Pancreas (tissue), 10 donors: ENCODE measurements around the gene ZCCHC17. TPM values are rescaled to one million over a fixed set of nuclear protein-coding genes. Genes with fewer than 3 reads are reported as not detected.

Experiments
- ATAC-seq, 4 donors: fragments of 200-7000 bp; cut with Tn5 transposase; one replicate each; pipeline versions ENCODE4 v1.8.0 to v1.9.1; 2020; ENCODE audit warnings: mild to moderate bottlenecking in 4 of 4, moderate library complexity in 4 of 4
- DNase-seq, 6 donors: peaks; one replicate each; pipeline ENCODE4 v3.0.0-alpha.2; 2020
- FAIRE-seq: peaks from 2 replicates; lab custom pipeline; 2012; peaks lifted over from hg19 to GRCh38; lab: Jason Lieb, UNC
- H3K27ac ChIP-seq, 4 donors: fragments of 200-600 bp; sonication (generic); 1 replicate in 3 of 4; 2 replicates in 1 of 4; pipeline versions ENCODE4 v1.5.0 to v1.8.0; 2020
- H3K27me3 ChIP-seq, 4 donors: fragments of 200-600 bp; one replicate each; pipeline ENCODE4 v1.8.0; 2021
- H3K36me3 ChIP-seq, 3 donors: fragments of 200-600 bp; sonication (generic) in 1 of 3; one replicate each; pipeline versions ENCODE4 v1.5.0 to v1.8.0; 2020 to 2021
- H3K4me1 ChIP-seq, 3 donors: fragments of 200-600 bp; one replicate each; pipeline ENCODE4 v1.8.0; 2021
- H3K4me3 ChIP-seq, 4 donors: fragments of 200-600 bp; sonication (generic) in 2 of 4; one replicate each; pipeline versions ENCODE4 v1.5.0 to v1.8.0; 2020 to 2021
- H3K9me3 ChIP-seq, 4 donors: fragments of 200-600 bp; one replicate each; pipeline ENCODE4 v1.8.0; 2021
- WGBS, 2 donors: extraction: QIAGEN DNeasy Blood & Tissue Kit; methylation state at CpG; one replicate each; pipeline ENCODE4 v1.1.7; 2013; 5-methylcytosine and 5-hydroxymethylcytosine counted together
- intact Hi-C, 3 donors: fragments of 100-400 bp; cut with DNase I; formaldehyde crosslinking; loops; one replicate each; pipeline versions ENCODE4 v1.11.1 to v1.14.2; 2022
- polyA plus RNA-seq, 2 donors: library from polyadenylated mRNA; stranded (reverse); fragments of 200-250 nt; gene quantifications; one replicate each; pipeline ENCODE4 v1.2.3, GENCODE V29; 2013
- total RNA-seq, 6 donors: library from RNA; stranded (reverse); fragmentation: NEBNext Ultra II Directional in 4 of 6; extraction: Animal tissue kit (Norgen Biotek cat#: 25700) in 4 of 6; gene quantifications; one replicate each; pipeline versions ENCODE4 v1.2.1 to v1.2.4, GENCODE V29; 2021 to 2023
- TF ChIP-seq, protein P1 (sequence below), 4 donors: fragments of 200-600 bp; sonication (generic) in 3 of 4; IDR thresholded peaks; one replicate each; pipeline versions ENCODE4 v1.5.0 to v1.8.0; 2021; ENCODE audit warnings: antibody characterized with exemption in 4 of 4
- donor health status: healthy with polysubstance abuse.
- donor health status: DM: no; HTN: no; CAD: no; lungs with moderate emphysema.
- donor health status: DM: no; HTN: no; CAD: no.
- donor health status: control.
- donor health status: control.
- donor health status: Bipolar disorder and iron deficiency.
- donor health status: DM: yes; HTN: yes; CAD: no.
- donor health status: DM: no; HTN: no; CAD: no.
- donor health status: DM: no; HTN: no; CAD: no.
- donor health status: DM: yes; HTN: yes; CAD: no.

Gene ZCCHC17
- total and polyA plus RNA-seq, 8 donors: 5.6 to 20.3 (median 9.5) TPM

DNA sequence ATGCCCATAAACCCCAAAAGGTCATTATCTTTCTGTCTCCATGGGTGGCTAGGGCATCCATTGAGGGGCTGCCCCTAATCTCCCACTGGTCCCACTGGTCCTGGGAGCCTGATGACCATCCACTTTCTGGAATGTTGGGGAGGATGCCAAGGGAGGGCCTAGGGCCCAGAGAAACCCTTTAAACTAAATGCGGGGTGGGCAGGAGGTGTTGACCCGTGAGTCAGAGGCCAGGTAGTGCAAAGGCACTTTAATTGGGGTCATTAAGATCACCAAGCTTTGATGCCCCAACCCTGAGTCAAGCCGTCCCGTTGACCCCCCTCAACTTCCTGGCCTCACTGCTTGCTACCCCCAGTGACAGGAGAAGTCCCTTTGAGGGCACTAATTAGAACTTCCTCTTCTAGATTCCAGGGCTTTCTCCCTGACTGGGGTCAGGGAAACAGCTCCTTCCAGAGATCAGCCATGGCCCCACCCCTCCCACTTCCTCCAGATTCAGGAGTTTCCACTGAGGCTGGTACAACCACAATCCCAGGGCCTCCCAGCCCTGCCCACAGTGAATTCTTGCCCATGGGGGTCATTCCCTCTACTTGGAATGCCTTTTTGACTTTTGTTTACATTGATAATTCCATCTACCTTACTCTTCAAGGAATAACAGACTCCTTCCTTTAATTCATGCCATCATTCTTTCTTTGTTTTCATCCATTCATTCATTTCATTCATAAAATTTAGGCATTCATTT, 100.7 kb downstream of the ZCCHC17 start:
- no peak overlapping the region for H3K4me3 ChIP-seq
- H3K36me3 ChIP-seq: no peaks in the 10 kb centered on the region
- no peaks in the 10 kb centered on the region for H3K27me3 ChIP-seq
- H3K9me3 ChIP-seq: no peaks in the 10 kb centered on the region
- FAIRE-seq: no peak
- H3K27ac ChIP-seq: no peak overlapping the region
- DNase-seq: no peak
- no peaks in the 10 kb centered on the region for H3K4me1 ChIP-seq
- ATAC-seq: no peak
- TF ChIP-seq, protein P1, sequence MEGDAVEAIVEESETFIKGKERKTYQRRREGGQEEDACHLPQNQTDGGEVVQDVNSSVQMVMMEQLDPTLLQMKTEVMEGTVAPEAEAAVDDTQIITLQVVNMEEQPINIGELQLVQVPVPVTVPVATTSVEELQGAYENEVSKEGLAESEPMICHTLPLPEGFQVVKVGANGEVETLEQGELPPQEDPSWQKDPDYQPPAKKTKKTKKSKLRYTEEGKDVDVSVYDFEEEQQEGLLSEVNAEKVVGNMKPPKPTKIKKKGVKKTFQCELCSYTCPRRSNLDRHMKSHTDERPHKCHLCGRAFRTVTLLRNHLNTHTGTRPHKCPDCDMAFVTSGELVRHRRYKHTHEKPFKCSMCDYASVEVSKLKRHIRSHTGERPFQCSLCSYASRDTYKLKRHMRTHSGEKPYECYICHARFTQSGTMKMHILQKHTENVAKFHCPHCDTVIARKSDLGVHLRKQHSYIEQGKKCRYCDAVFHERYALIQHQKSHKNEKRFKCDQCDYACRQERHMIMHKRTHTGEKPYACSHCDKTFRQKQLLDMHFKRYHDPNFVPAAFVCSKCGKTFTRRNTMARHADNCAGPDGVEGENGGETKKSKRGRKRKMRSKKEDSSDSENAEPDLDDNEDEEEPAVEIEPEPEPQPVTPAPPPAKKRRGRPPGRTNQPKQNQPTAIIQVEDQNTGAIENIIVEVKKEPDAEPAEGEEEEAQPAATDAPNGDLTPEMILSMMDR (IDR thresholded peaks at IDR 0.05): no peak
- 80 to 86% methylated on average over 4 of the region's 4 CpGs for WGBS, 2 donors
- intact Hi-C loops: loop anchor here in 2 of 3 donors (5.0 to 10.0 kb wide), 2 partner anchors 147 to 150 kb away; no protein-coding TSS in a partner anchor

DNA sequence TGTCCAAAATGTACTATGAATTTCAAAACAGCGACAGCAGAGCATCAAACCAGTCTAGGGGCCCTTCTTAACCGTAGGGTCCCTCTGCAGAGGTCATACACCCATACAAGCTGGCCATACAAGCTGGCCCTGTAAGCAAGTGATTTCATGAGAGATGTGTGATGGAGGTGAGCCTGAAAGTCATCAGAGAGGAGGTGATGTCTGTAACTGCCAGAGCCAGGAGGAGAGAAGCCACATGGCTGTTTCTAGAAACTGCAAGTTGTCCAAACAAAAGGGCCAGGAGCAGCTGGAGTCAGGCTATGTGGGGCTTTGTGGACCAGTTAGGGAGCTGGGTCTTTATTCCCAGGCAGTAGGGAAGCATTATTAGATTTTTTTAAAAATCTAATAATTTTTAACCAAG, 101.4 kb downstream of the ZCCHC17 start:
- H3K36me3 ChIP-seq: no peaks in the 10 kb centered on the region
- no peak overlapping the region for H3K4me3 ChIP-seq
- FAIRE-seq (no peak), ATAC-seq (no peak), DNase-seq (no peak)
- no peaks in the 10 kb centered on the region for H3K9me3 ChIP-seq
- WGBS, 2 donors: 63 to 84% methylated on average over 2 of the region's 2 CpGs
- TF ChIP-seq, protein P1 (IDR thresholded peaks at IDR 0.05): no peak
- no peaks in the 10 kb centered on the region for H3K27me3 ChIP-seq
- H3K27ac ChIP-seq: no peak overlapping the region
- H3K4me1 ChIP-seq: no peaks in the 10 kb centered on the region
- intact Hi-C loops: loop anchor here in 2 of 3 donors (5.0 to 10.0 kb wide), 2 partner anchors 147 to 149 kb away; no protein-coding TSS in a partner anchor

DNA sequence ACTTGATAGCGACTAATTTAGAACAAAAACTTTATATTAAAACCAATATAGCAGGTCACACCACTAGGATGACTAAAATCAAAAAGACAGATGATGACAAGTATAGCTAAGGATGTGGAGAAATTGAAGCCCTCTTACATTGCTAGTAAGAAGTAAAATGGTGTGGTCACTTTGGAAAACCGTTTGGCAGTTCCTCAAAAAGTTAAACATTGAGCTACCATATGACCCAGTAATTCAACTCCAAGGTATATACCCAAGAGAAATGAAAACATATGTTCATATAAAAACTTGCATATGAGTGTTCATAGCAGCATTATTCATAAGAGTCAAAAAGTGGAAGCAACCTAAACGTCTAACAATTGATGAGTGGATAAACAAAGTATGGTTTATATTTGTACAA, 103.1 kb downstream of the ZCCHC17 start:
- Histone ChIP-seq H3K4me1 (no peaks in the 10 kb centered on the region), H3K27ac (no peak overlapping the region), H3K4me3 (no peak overlapping the region), H3K9me3 (no peaks in the 10 kb centered on the region), H3K36me3 (no peaks in the 10 kb centered on the region), H3K27me3 (no peaks in the 10 kb centered on the region)
- intact Hi-C loops: loop anchor here in 2 of 3 donors (5.0 to 10.0 kb wide), 2 partner anchors 145 to 147 kb away; no protein-coding TSS in a partner anchor
- ATAC-seq: no peak
- WGBS, 2 donors: 42 to 51% methylated on average over 3 of the region's 3 CpGs
- no peak for FAIRE-seq
- DNase-seq: no peak
- TF ChIP-seq, protein P1 (IDR thresholded peaks at IDR 0.05): no peak

DNA sequence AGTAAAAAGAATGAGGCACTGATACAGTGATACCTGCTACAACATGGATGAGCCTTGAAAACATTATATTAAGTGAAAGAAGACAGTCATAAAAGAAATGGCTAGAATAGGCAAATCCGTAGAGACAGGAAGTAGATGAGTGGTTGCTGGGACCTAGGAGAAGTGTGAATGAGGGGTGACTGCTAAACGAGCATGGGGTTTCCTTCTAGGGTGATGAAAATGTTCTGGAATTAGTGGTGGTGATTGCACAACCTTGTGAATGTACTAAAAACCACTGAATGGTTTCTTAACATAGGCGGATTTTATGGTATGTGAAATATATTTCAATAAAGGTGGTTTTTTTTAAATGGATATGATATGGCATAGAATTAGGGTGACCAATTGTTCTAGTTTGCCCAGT, 103.6 kb downstream of the ZCCHC17 start:
- H3K27ac ChIP-seq: no peak overlapping the region
- intact Hi-C loops: no loop called here
- 44 to 49% methylated on average over 3 of the region's 3 CpGs for WGBS, 2 donors
- no peaks in the 10 kb centered on the region for H3K4me1 ChIP-seq
- FAIRE-seq (no peak), ATAC-seq (no peak), DNase-seq (no peak)
- TF ChIP-seq, protein P1 (IDR thresholded peaks at IDR 0.05): no peak
- H3K9me3 ChIP-seq: no peaks in the 10 kb centered on the region
- no peak overlapping the region for H3K4me3 ChIP-seq
- H3K36me3 ChIP-seq: no peaks in the 10 kb centered on the region
- no peaks in the 10 kb centered on the region for H3K27me3 ChIP-seq

DNA sequence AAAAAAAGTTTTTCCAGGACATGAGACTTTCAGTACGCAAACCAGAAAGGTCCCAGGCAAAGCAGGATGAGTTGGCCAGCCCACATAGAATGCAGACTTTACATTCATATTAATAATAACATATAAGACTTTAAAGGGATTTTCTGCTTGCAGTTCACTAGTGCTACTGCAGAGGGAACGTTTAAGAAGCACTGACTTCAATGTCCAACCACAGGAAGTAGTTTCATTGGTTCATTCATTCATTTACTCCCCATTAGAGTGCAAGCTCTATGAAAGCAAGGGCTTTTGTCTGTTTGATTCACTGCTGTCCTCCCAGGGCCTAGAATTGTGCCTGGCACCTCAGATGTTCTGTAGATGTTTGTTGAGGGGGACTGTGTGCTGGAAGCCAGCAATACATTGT, 104.4 kb downstream of the ZCCHC17 start:
- Histone ChIP-seq H3K27ac (no peak overlapping the region), H3K4me3 (no peak overlapping the region), H3K27me3 (no peaks in the 10 kb centered on the region), H3K36me3 (no peaks in the 10 kb centered on the region), H3K9me3 (no peaks in the 10 kb centered on the region), H3K4me1 (no peaks in the 10 kb centered on the region)
- FAIRE-seq: no peak
- DNase-seq: no peak
- intact Hi-C loops: no loop called here
- WGBS, 2 donors: 47 to 58% methylated on average over 2 of the region's 2 CpGs
- ATAC-seq: no peak
- TF ChIP-seq, protein P1 (IDR thresholded peaks at IDR 0.05): no peak
